DND-41 (cell line): ENCODE data around the gene HIBCH.

Experiments
- EZH2 ChIP-seq: IDR thresholded peaks from 3 replicates; pipeline ENCODE4 v1.6.1; 2012; ENCODE audit warnings: borderline replicate concordance, low read depth, mild to moderate bottlenecking, moderate library complexity, low read length, inconsistent platforms; ENCODE audit not compliant: severe bottlenecking
- TF ChIP-seq, protein P1 (sequence below): IDR thresholded peaks from 2 replicates; pipeline ENCODE4 v1.5.1; 2012; ENCODE audit warnings: borderline replicate concordance, low read length, moderate library complexity, mild to moderate bottlenecking; ENCODE audit not compliant: poor library complexity, severe bottlenecking; ENCODE audit errors: extremely low read depth

DNA sequence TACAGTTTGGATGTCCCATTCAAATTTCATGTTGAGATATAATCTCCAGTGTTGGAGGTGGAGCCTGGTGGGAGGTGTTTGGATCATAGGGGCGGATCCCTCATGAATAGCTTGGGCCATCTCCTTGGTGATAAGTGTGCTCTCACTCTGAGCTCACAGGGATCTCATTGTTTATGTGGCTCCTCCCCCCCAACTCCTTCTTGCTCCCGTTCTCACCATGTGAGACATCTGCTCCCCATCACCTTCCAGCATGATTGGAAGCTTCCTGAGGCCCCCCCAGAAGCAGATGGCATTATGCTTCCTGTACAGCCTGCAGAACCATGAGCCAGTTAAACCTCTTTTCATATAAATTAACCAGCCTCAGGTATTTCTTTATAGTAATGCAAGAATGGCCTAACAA lies 20.7 kb upstream of the HIBCH start:
- TF ChIP-seq, protein P1, sequence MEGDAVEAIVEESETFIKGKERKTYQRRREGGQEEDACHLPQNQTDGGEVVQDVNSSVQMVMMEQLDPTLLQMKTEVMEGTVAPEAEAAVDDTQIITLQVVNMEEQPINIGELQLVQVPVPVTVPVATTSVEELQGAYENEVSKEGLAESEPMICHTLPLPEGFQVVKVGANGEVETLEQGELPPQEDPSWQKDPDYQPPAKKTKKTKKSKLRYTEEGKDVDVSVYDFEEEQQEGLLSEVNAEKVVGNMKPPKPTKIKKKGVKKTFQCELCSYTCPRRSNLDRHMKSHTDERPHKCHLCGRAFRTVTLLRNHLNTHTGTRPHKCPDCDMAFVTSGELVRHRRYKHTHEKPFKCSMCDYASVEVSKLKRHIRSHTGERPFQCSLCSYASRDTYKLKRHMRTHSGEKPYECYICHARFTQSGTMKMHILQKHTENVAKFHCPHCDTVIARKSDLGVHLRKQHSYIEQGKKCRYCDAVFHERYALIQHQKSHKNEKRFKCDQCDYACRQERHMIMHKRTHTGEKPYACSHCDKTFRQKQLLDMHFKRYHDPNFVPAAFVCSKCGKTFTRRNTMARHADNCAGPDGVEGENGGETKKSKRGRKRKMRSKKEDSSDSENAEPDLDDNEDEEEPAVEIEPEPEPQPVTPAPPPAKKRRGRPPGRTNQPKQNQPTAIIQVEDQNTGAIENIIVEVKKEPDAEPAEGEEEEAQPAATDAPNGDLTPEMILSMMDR, result no peak
- no peak for TF ChIP-seq EZH2
